ENCODE measurements around the gene BRCA1. TPM values are rescaled to one million over a fixed set of nuclear protein-coding genes. Genes with fewer than 3 reads are reported as not detected.

BRCA1 gene
- total and polyA plus RNA-seq, 8 donors, result 10.3 to 24.4 (median 18.4) TPM

GRCh38 chr17:43031666-43032065 is 93.5 kb downstream of the BRCA1 start:
- H3K27ac ChIP-seq, result no peak overlapping the region
- no peak overlapping the region for H3K4me3 ChIP-seq
- no peak for ATAC-seq
- intact Hi-C loops (cut with DNase I), result no loop called here
- no peaks in the 10 kb centered on the region for H3K9me3 ChIP-seq
- H3K36me3 ChIP-seq, result no peaks in the 10 kb centered on the region
- H3K27me3 ChIP-seq, result no peaks in the 10 kb centered on the region
- no peaks in the 10 kb centered on the region for H3K4me1 ChIP-seq
- TF ChIP-seq CTCF (IDR thresholded peaks at IDR 0.05), result no peak
- DNase-seq, result no peak

GRCh38 chr17:43030137-43030767 is 94.9 kb downstream of the BRCA1 start:
- intact Hi-C loops (cut with DNase I), result no loop called here

GRCh38 chr17:43028221-43028861 is 96.8 kb downstream of the BRCA1 start:
- no peak for ATAC-seq
- no peaks in the 10 kb centered on the region for H3K9me3 ChIP-seq
- no peaks in the 10 kb centered on the region for H3K36me3 ChIP-seq
- intact Hi-C loops (cut with DNase I), result loop anchor here in 1 of 2 donors (10.0 kb wide), 1 partner anchor 286 kb away; no protein-coding TSS in a partner anchor
- H3K4me3 ChIP-seq, result no peak overlapping the region
- TF ChIP-seq CTCF (IDR thresholded peaks at IDR 0.05), result no peak
- H3K27ac ChIP-seq, result no peak overlapping the region
- H3K4me1 ChIP-seq, result peaks cover 0 to 16% of the 10 kb centered on the region in 2 donors
- no peak for DNase-seq
- no peaks in the 10 kb centered on the region for H3K27me3 ChIP-seq

More at GRCh38 chr17:43030137-43030767, 94.9 kb downstream of the BRCA1 start:
- Histone ChIP-seq H3K9me3 (no peaks in the 10 kb centered on the region), H3K27ac (no peak overlapping the region), H3K36me3 (no peaks in the 10 kb centered on the region), H3K27me3 (no peaks in the 10 kb centered on the region), H3K4me3 (no peak overlapping the region), H3K4me1 (no peaks in the 10 kb centered on the region)
- no peak for DNase-seq
- no peak for TF ChIP-seq CTCF (IDR thresholded peaks at IDR 0.05)
- ATAC-seq, result no peak

GRCh38 chr17:43027091-43028032 is 97.8 kb downstream of the BRCA1 start:
- DNase-seq, result no peak
- intact Hi-C loops (cut with DNase I), result loop anchor here in 1 of 2 donors (10.0 kb wide), 1 partner anchor 287 kb away; no protein-coding TSS in a partner anchor
- Histone ChIP-seq H3K4me3 (no peak overlapping the region), H3K9me3 (no peaks in the 10 kb centered on the region), H3K4me1 (peaks cover 0 to 26% of the 10 kb centered on the region in 2 donors), H3K27ac (no peak overlapping the region), H3K36me3 (no peaks in the 10 kb centered on the region), H3K27me3 (no peaks in the 10 kb centered on the region)
- no peak for ATAC-seq
- TF ChIP-seq CTCF (IDR thresholded peaks at IDR 0.05), result no peak
